GM19099 (cell line): ENCODE data around the gene JMJD4.

Experiments
- POLR2A ChIP-seq: IDR thresholded peaks from 3 replicates; pipeline ENCODE4 v1.6.1; 2011; ENCODE audit warnings: low read depth; ENCODE audit not compliant: insufficient read length; ENCODE audit errors: extremely low read depth

Gene JMJD4

DNA sequence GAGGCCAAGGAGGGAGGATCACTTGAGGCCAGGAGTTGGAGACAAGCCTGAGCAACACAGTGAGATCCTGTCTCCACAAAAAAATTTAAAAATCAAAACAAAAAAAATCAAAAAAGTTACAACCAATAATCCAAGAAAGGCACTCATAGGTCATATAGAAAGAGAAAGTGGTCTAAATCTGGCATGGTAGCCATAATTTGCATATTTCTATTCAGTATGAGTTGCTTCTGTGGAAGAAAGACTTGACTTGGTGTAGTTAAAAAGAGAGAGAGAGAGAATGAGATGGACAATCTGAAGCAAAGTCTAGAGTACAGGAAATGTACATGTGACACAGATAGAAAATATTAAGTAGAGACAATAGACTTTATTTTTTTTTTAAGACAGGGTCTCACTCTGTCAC lies 22.5 kb downstream of the JMJD4 start:
- no peak for TF ChIP-seq POLR2A

GRCh38 chr1:227709451-227709850 lies 25.7 kb downstream of the JMJD4 start:
- TF ChIP-seq POLR2A = no peak

GRCh38 chr1:227707846-227708245 lies 27.3 kb downstream of the JMJD4 start:
- no peak for TF ChIP-seq POLR2A

- TF ChIP-seq POLR2A = no peak
These were observed 37.7 kb downstream of the JMJD4 start for GRCh38 chr1:227697321-227697864.

- no peak for TF ChIP-seq POLR2A
These were observed 49.3 kb downstream of the JMJD4 start for GRCh38 chr1:227685807-227686206.
